NCI-H1436 treated with DMSO at 0.1 percent for 48 hours (cell line): Measurements from ENCODE around the gene PDCD1.
"Not testable (repeated sequence)": the region's sequence is repeated elsewhere in the genome, so short reads cannot be mapped to it uniquely, and the experiment has no call there.

ENCODE experiments used
- DNase-seq: peaks from one replicate; lab custom pipeline; 2025; lab: John Stamatoyannopoulos, UW

Gene PDCD1

DNA sequence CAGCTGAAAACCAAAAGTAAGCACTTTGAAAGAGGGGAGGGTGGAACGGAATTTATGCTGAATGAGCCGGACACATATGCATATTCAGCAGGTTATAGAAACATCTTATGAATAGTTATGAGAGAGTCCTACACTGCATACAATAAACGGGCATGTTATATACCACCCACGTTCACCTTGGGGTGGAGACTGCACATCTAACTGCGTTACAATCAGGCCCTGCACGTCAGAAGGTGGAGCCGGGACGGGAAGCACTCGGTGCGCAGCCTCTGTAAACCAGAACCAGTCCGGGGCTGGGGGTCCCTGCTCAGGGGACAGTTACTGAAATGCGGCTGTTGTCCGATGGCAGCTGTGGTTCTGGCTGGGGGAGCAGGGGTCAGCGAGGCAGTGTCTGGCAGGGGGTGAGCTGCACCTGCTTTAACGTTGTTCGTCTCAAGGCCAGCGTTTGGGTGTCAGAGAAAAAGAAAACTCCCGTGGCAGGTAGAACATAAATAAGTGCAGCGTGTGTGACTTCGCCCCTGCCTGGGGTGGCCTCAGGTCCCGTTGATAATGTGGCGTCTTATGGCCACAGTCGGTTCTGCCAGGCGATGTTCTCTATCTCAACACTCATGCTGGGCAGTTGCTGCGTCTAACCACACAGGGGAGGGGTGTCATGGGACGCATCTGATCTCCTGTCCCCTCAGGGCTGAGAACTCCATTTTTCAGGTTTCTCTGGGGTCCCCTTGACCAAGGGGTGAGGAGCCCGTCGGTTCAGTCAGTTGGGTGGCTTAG, 24.8 kb downstream of the PDCD1 start:
- DNase-seq: not testable (repeated sequence)

GRCh38 chr2:241833101-241833663, 25.5 kb downstream of the PDCD1 start:
- DNase-seq: no peak

- no peak for DNase-seq
These were observed 31.3 kb downstream of the PDCD1 start for GRCh38 chr2:241827394-241827793.

DNA sequence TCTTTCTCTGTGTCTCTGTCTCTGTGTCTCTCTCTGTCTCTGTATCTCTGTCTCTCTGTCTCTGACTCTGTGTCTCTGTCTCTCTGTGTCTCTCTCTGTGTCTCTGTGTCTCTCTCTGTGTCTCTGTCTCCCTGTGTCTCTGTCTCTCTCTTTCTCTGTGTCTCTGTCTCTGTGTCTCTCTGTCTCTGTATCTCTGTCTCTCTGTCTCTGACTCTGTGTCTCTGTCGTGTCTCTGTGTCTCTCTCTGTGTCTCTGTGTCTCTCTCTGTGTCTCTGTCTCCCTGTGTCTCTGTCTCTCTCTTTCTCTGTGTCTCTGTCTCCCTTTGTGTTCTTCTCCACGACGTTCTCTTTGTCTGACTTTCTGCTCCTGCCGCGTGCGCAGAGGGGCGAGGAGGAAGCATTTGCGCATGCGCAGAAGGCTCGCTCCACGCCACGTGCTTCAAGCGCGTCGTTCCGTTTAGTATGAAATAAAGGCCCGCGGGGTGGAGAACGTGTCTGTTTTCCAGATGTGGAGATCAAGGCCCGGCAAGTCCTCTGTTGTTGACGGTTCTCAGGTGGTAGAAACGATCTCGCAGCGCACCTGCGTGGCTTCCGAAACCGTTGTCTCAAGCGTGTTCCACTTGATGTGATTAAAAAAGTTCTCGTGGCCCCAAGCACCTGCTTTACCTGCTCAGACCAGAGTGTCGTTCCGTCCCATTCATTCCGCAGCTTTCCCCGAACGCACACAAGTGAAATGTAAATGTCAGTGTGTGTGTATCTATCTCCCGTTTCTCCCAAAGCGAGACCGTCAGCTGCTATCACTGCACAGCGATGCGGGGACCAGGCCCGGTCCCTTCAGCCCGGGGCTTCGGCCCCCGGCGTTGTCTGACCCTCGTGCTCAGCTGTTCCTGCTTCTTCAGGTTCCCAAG, 34.9 kb downstream of the PDCD1 start:
- DNase-seq: not testable (repeated sequence)

- DNase-seq: no peak
These were observed 36.5 kb downstream of the PDCD1 start for GRCh38 chr2:241822264-241822623.

DNA sequence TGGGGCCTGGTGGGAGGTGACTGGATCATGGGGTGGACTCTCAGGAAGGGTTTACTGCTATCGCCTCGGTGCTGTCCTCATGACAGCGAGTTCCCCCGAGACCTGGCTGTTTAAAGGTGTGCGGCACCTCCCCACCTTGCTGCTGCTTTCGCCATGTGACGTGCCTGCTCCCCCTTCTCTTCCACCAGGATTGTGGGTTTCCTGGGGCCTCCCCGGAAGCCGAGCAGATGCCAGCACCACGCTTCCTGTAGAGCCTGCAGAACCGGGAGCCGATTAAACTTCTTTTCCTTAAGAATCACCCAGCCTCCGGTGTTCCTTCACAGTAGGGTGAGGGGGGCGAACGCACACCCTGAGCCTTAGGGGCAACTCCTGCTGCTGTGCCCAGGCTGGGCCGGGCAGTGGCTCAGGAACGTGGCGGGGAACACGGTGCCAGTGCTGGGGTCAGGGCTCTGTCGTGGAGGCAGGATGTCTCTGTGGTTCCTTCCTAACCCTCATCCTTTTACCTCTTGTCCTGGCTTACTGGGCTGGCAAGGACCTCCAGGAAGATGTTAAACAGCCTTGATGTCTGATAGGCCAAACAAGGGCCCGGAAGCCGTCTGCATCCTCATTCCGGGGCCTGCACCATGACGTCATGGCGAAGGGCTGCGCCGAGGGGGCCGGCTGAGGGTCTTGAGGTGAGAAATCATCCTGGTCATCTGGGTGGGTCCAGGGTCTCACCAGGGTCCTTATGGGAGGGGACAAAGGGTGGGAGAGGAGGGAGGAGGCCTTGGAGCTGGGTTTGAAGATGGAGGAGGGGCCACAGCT, 37.0 kb downstream of the PDCD1 start:
- DNase-seq: no peak

GRCh38 chr2:241820625-241821384, 37.9 kb downstream of the PDCD1 start:
- DNase-seq: no peak

GRCh38 chr2:241819947-241820624, 38.6 kb downstream of the PDCD1 start:
- not testable (repeated sequence) for DNase-seq

GRCh38 chr2:241818943-241819270, 39.8 kb downstream of the PDCD1 start:
- DNase-seq: no peak

DNA sequence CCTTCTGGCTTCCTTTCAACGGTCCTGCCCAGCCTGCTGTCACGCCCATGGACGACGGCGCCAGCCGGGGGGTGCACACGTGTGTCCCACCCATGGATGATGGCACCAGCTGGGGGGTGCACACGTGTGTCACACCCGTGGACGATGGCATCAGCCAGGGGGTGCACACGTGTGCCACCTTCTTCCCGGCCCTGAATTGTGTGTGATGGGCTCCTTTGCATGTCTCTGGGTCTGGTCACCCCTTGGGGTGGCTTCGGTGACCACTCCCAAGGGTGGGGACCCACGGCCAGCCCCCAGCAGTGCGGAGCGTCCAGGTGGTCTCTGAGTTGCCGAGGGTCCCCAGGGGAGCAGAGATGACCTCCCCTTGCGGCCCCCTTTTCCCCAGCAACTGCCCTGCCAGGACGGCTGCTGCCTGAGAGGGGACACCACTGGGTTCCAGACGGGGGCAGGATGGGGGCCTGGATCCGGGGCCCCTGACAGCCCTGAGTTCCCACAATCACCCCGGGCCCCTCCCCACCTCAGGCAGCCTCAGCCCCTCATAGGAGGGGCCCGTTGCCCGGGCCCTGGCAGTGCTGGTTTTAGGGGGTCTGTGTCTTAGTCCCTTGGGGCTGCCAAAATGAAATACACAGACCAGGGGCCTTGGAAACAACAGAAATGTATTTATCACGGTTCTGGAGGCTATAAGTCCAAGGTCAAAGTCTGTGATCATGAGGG, 40.3 kb downstream of the PDCD1 start:
- no peak for DNase-seq

- not testable (repeated sequence) for DNase-seq
These were observed 40.9 kb downstream of the PDCD1 start for GRCh38 chr2:241817821-241818215.

- no peak for DNase-seq
These were observed 41.4 kb downstream of the PDCD1 start for GRCh38 chr2:241817126-241817820.

DNA sequence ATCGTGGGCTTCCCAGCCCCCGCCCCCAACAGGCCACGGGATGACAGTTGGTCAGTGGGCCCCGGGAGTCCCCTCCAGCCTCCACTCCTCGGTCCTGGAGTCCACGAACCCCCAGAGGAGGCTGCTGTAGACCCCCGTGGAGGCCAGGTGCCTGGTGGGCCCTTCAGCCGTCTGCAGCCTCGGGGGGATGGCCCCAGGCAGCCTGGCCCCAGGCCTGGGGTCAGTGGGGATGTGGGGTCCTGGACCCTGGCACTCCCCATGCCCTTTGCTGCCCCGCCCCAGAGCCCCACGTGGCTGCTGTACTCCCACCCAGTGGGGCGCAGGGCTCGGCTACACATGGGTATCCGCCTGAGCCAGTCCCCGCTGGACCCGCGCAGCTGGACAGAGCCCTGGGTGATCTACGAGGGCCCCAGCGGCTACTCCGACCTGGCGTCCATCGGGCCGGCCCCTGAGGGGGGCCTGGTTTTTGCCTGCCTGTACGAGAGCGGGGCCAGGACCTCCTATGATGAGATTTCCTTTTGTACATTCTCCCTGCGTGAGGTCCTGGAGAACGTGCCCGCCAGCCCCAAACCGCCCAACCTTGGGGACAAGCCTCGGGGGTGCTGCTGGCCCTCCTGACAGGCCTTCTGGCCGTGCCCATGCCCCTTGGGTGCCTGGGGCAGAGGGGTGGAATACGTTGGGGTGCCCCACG, 42.1 kb downstream of the PDCD1 start:
- no peak for DNase-seq

DNA sequence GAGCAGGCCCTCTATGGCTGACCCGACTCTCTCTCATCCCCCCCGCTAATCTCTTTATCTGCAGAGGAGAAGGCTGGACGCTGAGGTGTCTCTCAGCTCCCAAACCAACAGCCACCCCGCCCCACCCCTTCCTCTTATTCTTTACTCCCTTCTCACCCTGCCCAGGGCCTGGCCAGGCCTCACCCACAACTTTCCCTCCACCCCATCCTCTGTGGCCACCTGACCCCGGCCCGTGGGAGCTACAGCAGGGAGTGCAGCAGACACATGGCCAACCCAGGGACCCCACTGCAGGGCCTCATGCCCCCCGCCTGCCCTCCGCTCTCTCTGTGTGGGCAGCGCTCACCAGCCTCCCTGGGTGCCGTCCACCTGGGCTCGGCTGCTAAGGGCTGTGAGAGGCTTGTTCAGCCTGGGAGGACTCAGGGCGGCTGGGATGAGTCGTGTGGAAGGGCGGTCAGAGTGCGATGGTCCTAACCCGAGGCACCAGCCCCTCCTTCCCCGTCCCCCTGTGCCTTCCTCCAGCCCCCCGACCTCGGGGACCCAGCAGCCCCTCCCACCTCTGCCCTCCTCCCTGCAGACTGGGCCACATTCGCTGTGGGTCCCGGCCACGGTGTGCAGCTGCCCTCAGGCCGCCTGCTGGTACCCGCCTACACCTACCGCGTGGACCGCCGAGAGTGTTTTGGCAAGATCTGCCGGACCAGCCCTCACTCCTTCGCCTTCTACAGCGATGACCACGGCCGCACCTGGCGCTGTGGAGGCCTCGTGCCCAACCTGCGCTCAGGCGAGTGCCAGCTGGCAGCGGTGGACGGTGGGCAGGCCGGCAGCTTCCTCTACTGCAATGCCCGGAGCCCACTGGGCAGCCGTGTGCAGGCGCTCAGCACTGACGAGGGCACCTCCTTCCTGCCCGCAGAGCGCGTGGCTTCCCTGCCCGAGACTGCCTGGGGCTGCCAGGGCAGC, 42.9 kb downstream of the PDCD1 start:
- DNase-seq: no peak

GRCh38 chr2:241814643-241815476, 43.8 kb downstream of the PDCD1 start:
- no peak for DNase-seq

DNA sequence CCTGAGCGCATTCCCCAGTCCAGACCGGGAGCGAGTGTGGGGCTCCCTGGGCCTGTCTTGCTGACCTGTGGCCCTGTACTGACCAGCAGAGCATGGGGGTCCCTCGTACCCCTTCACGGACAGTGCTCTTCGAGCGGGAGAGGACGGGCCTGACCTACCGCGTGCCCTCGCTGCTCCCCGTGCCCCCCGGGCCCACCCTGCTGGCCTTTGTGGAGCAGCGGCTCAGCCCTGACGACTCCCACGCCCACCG, 44.4 kb downstream of the PDCD1 start:
- DNase-seq: no peak
